A673 (cell line): ENCODE measurements around the gene PLXNA3. TPM values are rescaled to one million over a fixed set of nuclear protein-coding genes. Genes with fewer than 3 reads are reported as not detected.

Source experiments
- BruUV-seq: library from RNA; stranded (reverse); fragments of 400-500 nt; replicated peaks from 2 replicates; lab custom pipeline; 2021; lab: Mats Ljungman, UMichigan
- CTCF ChIA-PET: fragments of 300-600 bp; sonication (Branson Sonifier 250); formaldehyde crosslinking; loops from one replicate; lab custom pipeline; 2022; ENCODE audit warnings: antibody characterized with exemption; lab: Charles Lee
- POLR2A ChIA-PET: fragments of 300-600 bp; sonication (Branson Sonifier 250); formaldehyde crosslinking; loops from one replicate; lab custom pipeline; 2022; ENCODE audit warnings: antibody characterized with exemption; ENCODE audit not compliant: low non-redundant PET; lab: Charles Lee
- DNase-seq: peaks from one replicate; pipeline ENCODE4 v3.0.0-alpha.2; 2015; ENCODE audit warnings: low spot score
- H3K27ac ChIP-seq: fragments of 200-600 bp; sonication (generic); 2 replicates; pipeline ENCODE4 v1.5.1; 2016; ENCODE audit warnings: mixed run types, low read depth, mild to moderate bottlenecking, mixed read lengths, antibody characterized with exemption, low read length; ENCODE audit not compliant: poor library complexity, severe bottlenecking
- H3K27me3 ChIP-seq: fragments of 200-600 bp; sonication (generic); replicated peaks from 2 replicates; pipeline ENCODE4 v1.6.1; 2017; ENCODE audit warnings: mixed run types, low read depth, mild to moderate bottlenecking, mixed read lengths, antibody characterized with exemption, low read length; ENCODE audit not compliant: insufficient read depth, poor library complexity
- H3K36me3 ChIP-seq: fragments of 200-600 bp; sonication (generic); 2 replicates; pipeline ENCODE4 v1.6.1; 2016; ENCODE audit warnings: mixed run types, mild to moderate bottlenecking, mixed read lengths, antibody characterized with exemption, low read length; ENCODE audit not compliant: insufficient read depth, poor library complexity, severe bottlenecking
- H3K4me1 ChIP-seq: fragments of 200-600 bp; sonication (generic); 2 replicates; pipeline ENCODE4 v1.6.1; 2017; ENCODE audit warnings: mixed run types, mild to moderate bottlenecking, mixed read lengths, antibody characterized with exemption, low read length; ENCODE audit not compliant: insufficient read depth, poor library complexity, severe bottlenecking
- H3K4me3 ChIP-seq: fragments of 200-600 bp; sonication (generic); 2 replicates; pipeline ENCODE4 v1.5.1; 2016; ENCODE audit warnings: low read depth, mixed run types, mild to moderate bottlenecking, mixed read lengths, low read length; ENCODE audit not compliant: poor library complexity, severe bottlenecking
- H3K9me3 ChIP-seq: fragments of 200-600 bp; sonication (generic); 2 replicates; pipeline ENCODE4 v1.6.1; 2016; ENCODE audit warnings: mixed run types, low read depth, mild to moderate bottlenecking, mixed read lengths, antibody characterized with exemption, low read length; ENCODE audit not compliant: poor library complexity, severe bottlenecking
- EZH2 ChIP-seq: fragments of 200-600 bp; sonication (generic); IDR thresholded peaks from 2 replicates; pipeline ENCODE4 v1.6.1; 2017; ENCODE audit warnings: borderline replicate concordance, low read depth, mild to moderate bottlenecking, mixed read lengths, antibody characterized with exemption, low read length; ENCODE audit not compliant: poor library complexity, severe bottlenecking
- intact Hi-C: fragments of 100-400 bp; cut with micrococcal nuclease; formaldehyde crosslinking; loops from one replicate; pipeline ENCODE4 v1.10.0; 2022; ENCODE audit not compliant: unreplicated experiment
- total RNA-seq: library from RNA; stranded (reverse); gene quantifications from 2 replicates; pipeline ENCODE4 v1.2.3, GENCODE V29; 2021
- TF ChIP-seq, protein P1 (sequence below): fragments of 300-800, 200-600 bp; sonication (generic); conservative IDR thresholded peaks from 2 replicates; pipeline ENCODE4 v1.5.1; 2017; ENCODE audit warnings: low read depth, mild to moderate bottlenecking, antibody characterized with exemption, low read length, moderate library complexity, mixed read lengths

The PLXNA3 gene
- total RNA-seq, 1 experiment from 2014 or later: 54.6 TPM

DNA sequence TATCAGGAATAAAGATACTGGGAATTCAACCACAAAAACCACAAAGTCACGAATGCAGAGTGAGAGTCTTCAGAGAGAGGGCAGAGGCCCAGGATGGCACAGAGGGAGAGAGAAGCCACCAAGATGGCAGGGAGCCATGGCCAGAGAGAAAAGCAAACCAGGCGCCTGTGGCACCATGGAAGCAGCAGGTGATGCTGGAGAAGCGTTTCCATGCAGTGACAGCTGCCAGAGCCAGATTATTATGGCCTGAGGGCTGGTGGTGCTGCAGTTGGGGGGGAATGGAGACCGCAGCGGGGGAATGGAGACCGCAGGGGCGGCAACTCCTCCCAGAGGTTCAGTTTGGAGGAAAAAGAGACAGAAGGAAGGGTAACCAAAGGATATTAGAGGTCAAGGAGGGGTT, 40.9 kb upstream of the PLXNA3 start:
- Histone ChIP-seq H3K4me1 (no peaks in the 10 kb centered on the region), H3K9me3 (no peaks in the 10 kb centered on the region), H3K27me3 (no peaks in the 10 kb centered on the region), H3K27ac (no peak overlapping the region), H3K36me3 (no peaks in the 10 kb centered on the region), H3K4me3 (no peak overlapping the region)
- TF ChIP-seq, protein P1, sequence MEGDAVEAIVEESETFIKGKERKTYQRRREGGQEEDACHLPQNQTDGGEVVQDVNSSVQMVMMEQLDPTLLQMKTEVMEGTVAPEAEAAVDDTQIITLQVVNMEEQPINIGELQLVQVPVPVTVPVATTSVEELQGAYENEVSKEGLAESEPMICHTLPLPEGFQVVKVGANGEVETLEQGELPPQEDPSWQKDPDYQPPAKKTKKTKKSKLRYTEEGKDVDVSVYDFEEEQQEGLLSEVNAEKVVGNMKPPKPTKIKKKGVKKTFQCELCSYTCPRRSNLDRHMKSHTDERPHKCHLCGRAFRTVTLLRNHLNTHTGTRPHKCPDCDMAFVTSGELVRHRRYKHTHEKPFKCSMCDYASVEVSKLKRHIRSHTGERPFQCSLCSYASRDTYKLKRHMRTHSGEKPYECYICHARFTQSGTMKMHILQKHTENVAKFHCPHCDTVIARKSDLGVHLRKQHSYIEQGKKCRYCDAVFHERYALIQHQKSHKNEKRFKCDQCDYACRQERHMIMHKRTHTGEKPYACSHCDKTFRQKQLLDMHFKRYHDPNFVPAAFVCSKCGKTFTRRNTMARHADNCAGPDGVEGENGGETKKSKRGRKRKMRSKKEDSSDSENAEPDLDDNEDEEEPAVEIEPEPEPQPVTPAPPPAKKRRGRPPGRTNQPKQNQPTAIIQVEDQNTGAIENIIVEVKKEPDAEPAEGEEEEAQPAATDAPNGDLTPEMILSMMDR: no peak
- no peak for TF ChIP-seq EZH2
- ChIA-PET CTCF (no interaction called here), POLR2A (no interaction called here)
- intact Hi-C loops: no loop called here
- no TSS peak for BruUV-seq
- no peak for DNase-seq

DNA sequence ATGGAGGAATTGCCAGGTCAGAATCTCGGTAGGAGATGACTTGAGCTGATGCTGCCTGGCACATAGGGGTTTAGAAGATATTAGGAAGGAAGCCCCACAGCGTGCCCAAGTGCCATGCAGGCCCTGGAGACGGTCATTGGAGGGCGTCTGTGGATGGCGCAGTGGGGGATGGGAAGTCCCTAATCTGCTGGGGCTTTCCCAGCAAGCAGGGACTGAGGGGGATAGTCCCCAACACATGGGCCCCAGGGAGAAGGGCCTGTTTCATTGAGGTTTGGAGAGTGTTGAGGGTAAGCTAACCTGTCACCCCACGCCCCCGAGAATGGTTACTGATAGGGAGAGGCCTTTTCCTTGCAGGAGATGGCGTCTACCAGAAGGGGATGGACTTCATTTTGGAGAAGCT, 38.9 kb upstream of the PLXNA3 start:
- H3K4me1 ChIP-seq: no peaks in the 10 kb centered on the region
- no peak overlapping the region for H3K27ac ChIP-seq
- TF ChIP-seq, protein P1: no peak
- no peak for TF ChIP-seq EZH2
- DNase-seq: no peak
- intact Hi-C loops: no loop called here
- no peaks in the 10 kb centered on the region for H3K9me3 ChIP-seq
- no peaks in the 10 kb centered on the region for H3K27me3 ChIP-seq
- no TSS peak for BruUV-seq
- CTCF ChIA-PET: no interaction called here
- POLR2A ChIA-PET: no interaction called here
- no peaks in the 10 kb centered on the region for H3K36me3 ChIP-seq
- no peak overlapping the region for H3K4me3 ChIP-seq

DNA sequence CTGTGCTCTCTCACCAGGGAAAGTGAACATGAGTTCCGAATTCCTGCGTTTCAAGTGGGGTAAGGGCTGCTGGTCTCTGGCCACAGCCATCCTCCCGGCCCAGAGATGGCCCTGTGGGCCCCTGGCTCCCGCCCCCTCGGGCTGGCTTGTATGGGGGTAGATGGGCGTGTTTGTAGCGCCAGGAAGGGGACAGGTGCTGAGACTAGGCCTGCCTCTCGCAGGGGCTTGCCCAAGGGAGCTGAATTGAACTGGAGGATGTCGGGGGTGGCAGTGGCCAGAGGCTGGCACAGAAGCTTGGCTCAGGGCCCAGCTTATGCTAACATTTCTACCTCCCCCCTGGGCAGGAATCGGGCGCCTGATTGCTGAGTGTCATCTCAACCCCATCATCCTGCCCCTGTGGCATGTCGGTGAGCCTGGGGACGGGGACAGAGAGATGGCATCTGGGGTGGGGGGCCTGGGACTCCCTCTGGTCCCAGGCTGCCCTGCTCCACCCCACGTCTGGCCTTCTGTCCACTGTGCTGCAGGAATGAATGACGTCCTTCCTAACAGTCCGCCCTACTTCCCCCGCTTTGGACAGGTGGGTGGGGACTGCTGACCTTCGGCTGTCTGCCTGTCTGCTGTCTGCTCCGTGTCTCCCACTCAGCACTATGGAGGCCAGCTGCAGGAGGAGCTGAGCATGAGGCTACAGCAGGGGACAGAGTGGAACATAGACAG, 38.2 kb upstream of the PLXNA3 start:
- POLR2A ChIA-PET: no interaction called here
- Histone ChIP-seq H3K4me3 (no peak overlapping the region), H3K27me3 (no peaks in the 10 kb centered on the region), H3K4me1 (no peaks in the 10 kb centered on the region), H3K9me3 (no peaks in the 10 kb centered on the region), H3K27ac (no peak overlapping the region), H3K36me3 (no peaks in the 10 kb centered on the region)
- DNase-seq: no peak
- no TSS peak for BruUV-seq
- TF ChIP-seq, protein P1: no peak
- TF ChIP-seq EZH2: no peak
- intact Hi-C loops: no loop called here
- CTCF ChIA-PET: no interaction called here
